WTC11 (cell line): ENCODE measurements around the gene SBK3. TPM values are rescaled to one million over a fixed set of nuclear protein-coding genes. Genes with fewer than 3 reads are reported as not detected.

Experiments used
- ATAC-seq: fragments of 200-7000 bp; cut with Tn5 transposase; 2 replicates; pipeline ENCODE4 v1.10.0; 2021; ENCODE audit warnings: mild to moderate bottlenecking, moderate library complexity
- CTCF ChIA-PET: fragments of 300-600 bp; sonication (Branson Sonifier 250); formaldehyde crosslinking; loops from one replicate; lab custom pipeline; 2021; ENCODE audit warnings: antibody characterized with exemption; lab: Charles Lee
- POLR2A ChIA-PET: fragments of 350-600 bp; sonication (Branson Sonifier 250); formaldehyde crosslinking; loops from one replicate; lab custom pipeline; 2021; ENCODE audit warnings: antibody characterized with exemption; lab: Charles Lee
- DNase-seq: peaks from one replicate; pipeline ENCODE4 v3.0.0; 2021; ENCODE audit warnings: low spot score
- H3K27ac Mint-ChIP-seq: 2 replicates; pipeline ENCODE4 v1.8.0; 2021; ENCODE audit warnings: mixed read lengths
- H3K27me3 Mint-ChIP-seq: 2 replicates; pipeline ENCODE4 v1.8.0; 2021; ENCODE audit warnings: low read depth, mild to moderate bottlenecking, moderate library complexity, mixed read lengths
- H3K36me3 Mint-ChIP-seq: 2 replicates; pipeline ENCODE4 v1.8.0; 2021; ENCODE audit warnings: mixed read lengths
- H3K4me1 Mint-ChIP-seq: 2 replicates; pipeline ENCODE4 v1.8.0; 2022; ENCODE audit warnings: mixed read lengths
- H3K4me3 Mint-ChIP-seq: 2 replicates; pipeline ENCODE4 v1.8.0; 2021; ENCODE audit warnings: mild to moderate bottlenecking, moderate library complexity, mixed read lengths
- H3K9me3 Mint-ChIP-seq: 2 replicates; pipeline ENCODE4 v1.8.0; 2021; ENCODE audit warnings: mixed read lengths
- AFF4 ChIP-seq: sonication (generic); formaldehyde crosslinking; IDR thresholded peaks from 2 replicates; pipeline ENCODE4 v1.8.1; 2023; ENCODE audit warnings: mild to moderate bottlenecking, missing genetic modification reagents, borderline replicate concordance
- CREB1 ChIP-seq: sonication (generic); formaldehyde crosslinking; IDR thresholded peaks from 2 replicates; pipeline ENCODE4 v1.8.0; 2023; ENCODE audit warnings: mild to moderate bottlenecking, missing genetic modification reagents
- E2F4 ChIP-seq: sonication (generic); formaldehyde crosslinking; IDR thresholded peaks from 2 replicates; pipeline ENCODE4 v1.8.1; 2022; ENCODE audit warnings: low read depth, mild to moderate bottlenecking, moderate library complexity, missing genetic modification reagents, borderline replicate concordance
- FOXJ3 ChIP-seq: sonication (generic); formaldehyde crosslinking; IDR thresholded peaks from 2 replicates; pipeline ENCODE4 v1.9.0; 2021; ENCODE audit warnings: missing genetic modification reagents, mild to moderate bottlenecking, borderline replicate concordance
- FOXP4 ChIP-seq: sonication (generic); formaldehyde crosslinking; IDR thresholded peaks from 2 replicates; pipeline ENCODE4 v1.8.0; 2022; ENCODE audit warnings: mild to moderate bottlenecking, missing genetic modification reagents
- HMGXB4 ChIP-seq: sonication (generic); formaldehyde crosslinking; IDR thresholded peaks from 2 replicates; pipeline ENCODE4 v1.8.1; 2023; ENCODE audit warnings: mild to moderate bottlenecking, moderate library complexity, missing genetic modification reagents
- NR2C2 ChIP-seq: sonication (generic); formaldehyde crosslinking; IDR thresholded peaks from 2 replicates; pipeline ENCODE4 v1.8.0; 2022; ENCODE audit warnings: mild to moderate bottlenecking, missing genetic modification reagents
- RELA ChIP-seq: sonication (generic); formaldehyde crosslinking; IDR thresholded peaks from 2 replicates; pipeline ENCODE4 v1.8.1; 2022; ENCODE audit warnings: missing genetic modification reagents, mild to moderate bottlenecking, borderline replicate concordance
- TEAD4 ChIP-seq: sonication (generic); formaldehyde crosslinking; IDR thresholded peaks from 2 replicates; pipeline ENCODE4 v1.8.0; 2022; ENCODE audit warnings: mild to moderate bottlenecking, missing genetic modification reagents
- USF2 ChIP-seq: sonication (generic); formaldehyde crosslinking; IDR thresholded peaks from 2 replicates; pipeline ENCODE4 v1.8.1; 2023; ENCODE audit warnings: mild to moderate bottlenecking, missing genetic modification reagents, moderate library complexity
- ZBTB21 ChIP-seq: sonication (generic); formaldehyde crosslinking; IDR thresholded peaks from 2 replicates; pipeline ENCODE4 v1.8.1; 2023; ENCODE audit warnings: mild to moderate bottlenecking, missing genetic modification reagents, borderline replicate concordance
- ZMAT4 ChIP-seq: fragments of 250-450 bp; sonication (Bioruptor Pico); IDR thresholded peaks from 2 replicates; pipeline ENCODE4 v1.9.0; 2021; ENCODE audit warnings: mild to moderate bottlenecking
- ZNF121 ChIP-seq: sonication (generic); formaldehyde crosslinking; IDR thresholded peaks from 2 replicates; pipeline ENCODE4 v1.8.0; 2023; ENCODE audit warnings: missing genetic modification reagents
- ZNF138 ChIP-seq: sonication (generic); formaldehyde crosslinking; conservative IDR thresholded peaks from 2 replicates; pipeline ENCODE4 v1.8.1; 2022; ENCODE audit warnings: mild to moderate bottlenecking, moderate library complexity, missing genetic modification reagents
- ZNF512 ChIP-seq: sonication (generic); formaldehyde crosslinking; IDR thresholded peaks from 2 replicates; pipeline ENCODE4 v1.8.1; 2022; ENCODE audit warnings: missing genetic modification reagents, borderline replicate concordance
- ZNF532 ChIP-seq: fragments of 250-450 bp; sonication (Bioruptor Pico); IDR thresholded peaks from 2 replicates; pipeline ENCODE4 v1.9.0; 2021; ENCODE audit warnings: mild to moderate bottlenecking, borderline replicate concordance
- total RNA-seq: library from RNA; stranded (reverse); gene quantifications from 3 replicates; pipeline ENCODE4 v1.2.3, GENCODE V29; 2021

The SBK3 gene
- total RNA-seq, 1 experiment from 2014 or later = 0.90 TPM

GRCh38 chr19:55546822-55547614 is 1.7 kb upstream of the SBK3 start:
- peak overlapping the region; percentile 68 for H3K27ac Mint-ChIP-seq
- DNase-seq = no peak
- peaks cover 2% of the 10 kb centered on the region; the same call in 1 of the 2 replicates for H3K27me3 Mint-ChIP-seq
- H3K36me3 Mint-ChIP-seq = no peaks in the 10 kb centered on the region
- H3K4me1 Mint-ChIP-seq = peaks cover 30% of the 10 kb centered on the region
- ChIA-PET CTCF (interaction anchor here (0.6 to 1.2 kb wide), 4 partner anchors 43 to 389 kb away, joined by 3 to 4 read pairs (median 4); partner anchors contain the start of genes NAT14, TNNI3 and ZNF865), POLR2A (interaction anchor here (0.6 to 1.0 kb wide), 2 partner anchors 52 to 88 kb away, joined by 3 read pairs; no protein-coding TSS in a partner anchor)
- no peak for ATAC-seq
- peaks cover 9% of the 10 kb centered on the region for H3K9me3 Mint-ChIP-seq
- no peak for TF ChIP-seq NR2C2 (CRISPR knock-in tag)
- TF ChIP-seq TEAD4 = no peak
- TF ChIP-seq ZNF138 (CRISPR knock-in tag) = no peak
- TF ChIP-seq USF2 = no peak
- H3K4me3 Mint-ChIP-seq = no peak overlapping the region

GRCh38 chr19:55546011-55546410 is 668 bp upstream of the SBK3 start:
- CTCF ChIA-PET = interaction anchor here (0.6 kb wide), 1 partner anchor 388 kb away, joined by 4 read pairs; the partner anchor contains the start of gene TNNI3
- DNase-seq (no peak), ATAC-seq (no peak)
- H3K4me1 Mint-ChIP-seq = peaks cover 30% of the 10 kb centered on the region
- no peak overlapping the region for H3K27ac Mint-ChIP-seq
- H3K9me3 Mint-ChIP-seq = peaks cover 14% of the 10 kb centered on the region
- peaks cover 3% of the 10 kb centered on the region; the same call in 1 of the 2 replicates for H3K27me3 Mint-ChIP-seq
- H3K4me3 Mint-ChIP-seq = no peak overlapping the region
- H3K36me3 Mint-ChIP-seq = no peaks in the 10 kb centered on the region
- POLR2A ChIA-PET = no interaction called here
- no peak for TF ChIP-seq AFF4 (CRISPR knock-in tag)
- TF ChIP-seq FOXJ3 (CRISPR knock-in tag) = no peak
- TF ChIP-seq CREB1 (CRISPR knock-in tag) = no peak
- TF ChIP-seq FOXP4 (CRISPR knock-in tag) = no peak
- TF ChIP-seq ZBTB21 (CRISPR knock-in tag) = no peak
- TF ChIP-seq ZNF512 (CRISPR knock-in tag) = no peak
- no peak for TF ChIP-seq E2F4 (CRISPR knock-in tag)
- TF ChIP-seq ZNF121 (CRISPR knock-in tag) = no peak
- no peak for TF ChIP-seq RELA (CRISPR knock-in tag)
- no peak for TF ChIP-seq HMGXB4 (CRISPR knock-in tag)
- TF ChIP-seq NR2C2 (CRISPR knock-in tag) = no peak
- TF ChIP-seq ZNF532 = no peak
- TF ChIP-seq ZMAT4 (CRISPR knock-in tag) = no peak
